IPS DF 4.7 (cell line): ENCODE measurements around the gene MBD5.
A peak's percentile ranks its signal among the peaks of the same experiment; 100 is the strongest.

Experiments used
- DNase-seq: peaks from one replicate; pipeline ENCODE4 v3.0.0-alpha.2; 2013; ENCODE audit warnings: low spot score; ENCODE audit errors: extremely low read depth

MBD5 gene

DNA sequence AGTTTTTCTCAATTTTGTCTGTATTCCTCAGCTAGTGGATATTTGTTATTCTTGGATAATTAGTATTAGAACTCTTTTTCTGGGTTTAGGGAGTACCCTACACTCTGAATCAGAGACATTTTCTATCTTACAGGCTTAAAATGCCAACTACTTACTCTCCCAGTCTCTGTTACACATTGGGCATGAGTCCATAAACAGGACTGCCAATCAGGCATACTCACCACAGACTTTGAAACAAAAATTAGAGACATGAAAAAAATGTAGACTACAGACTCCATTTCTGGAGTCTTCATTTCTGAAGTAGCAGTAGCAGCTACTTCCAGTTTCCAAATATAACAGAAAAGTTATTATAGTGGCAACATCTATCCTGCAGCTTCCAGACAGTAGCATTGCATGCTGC, 279.7 kb downstream of the MBD5 start:
- no peak for DNase-seq

DNA sequence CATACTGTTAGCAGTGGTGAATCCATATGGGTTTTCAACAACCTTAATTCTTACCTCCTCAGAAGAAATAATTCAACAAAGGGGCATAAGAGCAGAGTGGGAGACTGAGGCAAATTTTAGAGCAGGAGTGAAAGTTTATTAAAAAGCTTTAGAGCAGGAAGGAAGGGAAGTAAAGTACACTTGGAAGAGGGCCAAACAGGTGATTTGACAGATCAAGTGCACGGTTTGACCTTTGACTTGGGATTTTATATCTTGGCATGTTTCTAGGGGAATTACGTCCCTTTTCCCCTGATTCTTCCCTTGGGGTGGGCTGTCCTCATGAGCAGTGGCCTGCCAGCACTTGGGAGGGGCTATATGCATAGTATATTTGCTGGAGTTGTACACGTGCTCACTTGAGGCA, 280.5 kb downstream of the MBD5 start:
- no peak for DNase-seq

DNA sequence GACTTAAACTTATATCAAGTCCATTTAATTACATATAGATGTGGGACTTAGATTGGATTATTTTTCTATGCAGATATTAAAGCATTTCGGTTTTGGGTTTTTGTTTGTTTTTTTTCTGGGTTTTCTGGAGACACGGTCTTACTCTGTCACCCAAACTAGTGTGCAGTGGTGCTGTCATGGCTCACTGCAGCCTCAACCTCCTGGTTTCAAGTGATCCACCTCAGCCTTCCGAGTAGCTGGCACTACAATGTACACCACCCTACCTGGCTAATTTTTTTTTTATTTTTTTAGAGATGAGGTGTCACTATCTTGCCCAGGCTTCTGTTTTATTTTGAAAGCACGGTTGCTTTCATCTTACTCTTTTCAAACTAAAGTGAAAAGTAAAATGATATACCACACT, 281.6 kb downstream of the MBD5 start:
- DNase-seq = no peak

DNA sequence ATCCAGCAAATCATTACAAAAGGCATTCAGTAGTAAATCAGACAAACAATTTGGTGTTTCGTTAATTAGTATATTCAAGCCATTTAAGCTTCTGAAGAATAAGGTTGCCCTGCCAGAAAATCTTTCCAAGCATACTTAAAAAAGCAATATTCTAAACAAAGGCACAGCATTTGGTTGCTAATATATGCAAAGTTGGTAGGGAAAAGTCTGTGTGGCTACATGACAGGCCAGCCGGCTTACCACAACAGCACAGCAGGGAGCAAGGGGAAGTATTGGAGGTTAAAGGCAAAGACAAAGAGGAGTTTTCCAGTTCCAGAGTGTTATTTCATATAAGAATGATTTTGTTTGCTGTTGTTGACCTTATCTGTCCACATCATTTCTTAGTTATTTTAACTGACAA, 282.3 kb downstream of the MBD5 start:
- peak; percentile 25 for DNase-seq

DNA sequence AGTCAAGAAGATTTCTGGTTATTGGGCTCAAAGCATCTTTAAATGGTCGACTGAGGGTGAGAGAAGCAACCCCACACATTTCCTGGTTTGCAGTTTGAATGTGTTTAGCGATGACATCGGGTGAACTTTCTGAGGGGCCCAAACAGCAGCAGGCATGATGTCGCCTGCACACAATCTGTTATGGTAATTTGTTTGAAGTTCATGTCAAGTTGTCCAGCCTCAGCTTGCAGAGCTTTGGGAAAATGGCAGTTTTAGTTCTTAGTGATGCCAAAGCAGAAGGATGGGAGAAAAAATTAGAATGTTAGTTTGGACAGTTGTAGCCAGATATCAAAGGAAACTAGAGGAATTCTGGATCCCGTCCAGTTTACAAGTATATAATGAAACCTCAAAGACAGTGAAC, 284.6 kb downstream of the MBD5 start:
- DNase-seq = no peak

DNA sequence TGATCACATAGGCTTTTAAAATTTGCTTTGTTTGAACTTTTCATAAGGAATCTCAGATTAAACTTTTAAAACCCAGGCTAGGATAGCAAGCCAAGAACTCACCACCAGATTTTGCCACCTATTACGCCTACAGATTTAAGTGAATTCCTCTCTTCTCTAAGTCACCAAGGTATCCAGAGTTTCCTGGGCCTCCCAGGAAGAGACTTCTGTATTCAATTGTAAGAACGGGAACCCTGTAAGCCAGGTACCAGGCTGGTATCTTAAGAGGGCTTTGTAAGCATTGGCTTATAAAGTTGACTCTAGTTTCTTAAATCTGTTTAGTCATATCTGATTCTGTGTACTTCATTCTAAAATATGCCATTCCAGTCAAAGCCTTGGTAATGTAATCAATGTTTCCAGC, 285.1 kb downstream of the MBD5 start:
- peak; percentile 11 for DNase-seq

DNA sequence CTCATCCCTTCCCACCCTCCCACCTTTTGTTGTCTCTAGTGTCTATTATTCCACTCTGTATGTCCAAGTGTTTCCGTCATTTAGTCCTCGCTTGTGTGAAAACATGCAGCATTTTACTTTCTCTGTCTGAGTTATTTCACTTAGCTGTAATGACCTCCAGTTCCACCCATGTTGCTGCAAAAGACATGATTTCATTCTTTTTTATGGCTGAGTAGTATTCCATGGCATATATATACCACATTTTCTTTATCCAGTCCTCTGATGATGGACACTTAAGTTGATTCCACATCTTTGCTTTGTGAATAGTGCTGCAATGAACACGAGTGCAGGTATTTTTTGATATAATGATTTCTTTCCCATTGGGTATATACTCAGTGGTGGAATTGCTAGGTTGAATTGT, 296.7 kb downstream of the MBD5 start:
- no peak for DNase-seq

DNA sequence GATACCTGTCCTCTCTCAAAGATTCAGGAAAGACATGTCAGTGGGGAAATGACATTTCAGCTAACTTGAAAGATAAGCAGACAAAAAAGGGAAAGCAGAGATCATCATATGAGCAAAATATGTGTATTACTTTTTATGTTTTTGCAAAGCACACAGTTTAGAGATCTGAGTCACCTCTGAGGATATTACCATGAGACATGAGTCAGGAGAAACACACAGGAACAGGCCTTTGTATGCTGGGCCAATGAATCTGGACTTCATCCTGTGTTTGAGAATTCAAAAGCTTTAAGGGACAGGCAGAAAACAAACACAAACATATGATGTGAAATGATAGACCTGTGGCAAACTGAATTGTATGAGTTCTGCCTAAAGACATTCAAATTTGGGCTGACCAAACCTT, 317.6 kb downstream of the MBD5 start:
- DNase-seq = no peak

DNA sequence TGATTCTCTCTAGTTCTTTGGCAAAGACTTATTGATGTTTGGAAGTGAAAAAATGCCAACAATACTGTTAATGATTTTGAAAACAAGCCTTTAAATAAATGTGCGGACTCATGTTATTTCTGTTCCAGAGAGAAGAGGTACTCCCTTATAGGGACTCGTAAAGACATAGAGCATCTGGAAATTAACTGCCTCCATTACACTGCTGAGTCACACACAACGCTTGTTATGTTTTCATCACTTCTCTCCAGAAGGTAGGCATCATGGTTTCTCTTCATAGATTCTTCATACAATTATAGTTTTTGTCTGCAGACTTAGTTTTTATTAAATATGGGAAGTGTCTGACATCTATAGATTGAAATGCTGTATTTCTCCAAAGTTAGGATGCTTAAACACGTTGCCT, 321.2 kb downstream of the MBD5 start:
- no peak for DNase-seq

DNA sequence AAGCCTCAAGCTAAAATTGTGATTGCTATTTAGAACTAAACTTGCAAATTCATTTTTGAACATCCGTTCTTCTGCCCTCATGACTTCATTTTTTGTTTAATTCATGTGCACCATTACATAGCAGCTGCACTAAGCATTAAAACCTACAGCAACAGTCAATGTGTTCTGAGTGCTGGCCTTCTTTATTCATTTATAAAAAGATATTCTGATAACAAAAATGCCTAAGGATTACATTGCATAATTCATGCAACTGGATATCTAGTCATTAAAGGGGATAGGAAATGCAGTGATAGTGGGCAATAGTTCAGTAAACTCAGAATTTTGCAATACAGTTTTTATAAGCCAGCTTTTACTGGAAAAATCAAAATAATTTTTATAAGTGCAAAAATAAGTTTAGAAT, 329.3 kb downstream of the MBD5 start:
- no peak for DNase-seq

DNA sequence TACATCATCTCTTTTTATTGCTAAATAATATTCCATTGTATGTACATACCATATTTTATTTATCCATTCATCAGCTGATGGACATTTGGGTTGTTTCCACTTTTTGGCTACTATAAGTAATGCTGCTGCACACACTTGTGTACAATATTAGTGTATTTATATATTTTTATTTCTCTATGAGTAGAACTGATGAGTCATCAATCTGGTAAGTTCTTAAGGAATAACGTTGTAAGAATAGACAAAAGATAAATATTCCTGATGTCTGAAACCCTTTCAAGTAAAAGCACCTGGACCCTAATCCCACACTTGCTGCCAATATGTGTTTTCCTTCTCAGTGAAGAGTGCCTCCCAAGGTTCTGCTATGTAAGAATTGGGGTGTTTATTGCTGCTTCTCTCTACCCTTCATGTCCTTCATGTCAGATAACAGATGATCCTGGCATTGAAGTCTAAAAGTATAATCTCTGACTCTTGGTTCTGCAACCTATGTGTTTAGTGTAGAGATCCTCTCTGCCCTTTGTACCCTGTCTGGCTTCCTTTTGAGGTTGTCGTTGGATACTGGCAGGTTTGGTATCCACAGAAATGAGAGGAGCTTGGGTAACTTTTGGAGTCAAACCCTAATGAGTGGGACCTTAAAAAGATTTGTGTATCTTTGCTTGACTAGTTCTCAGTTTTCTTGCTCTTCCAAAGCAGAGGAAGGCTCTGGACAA, 330.7 kb downstream of the MBD5 start:
- no peak for DNase-seq

DNA sequence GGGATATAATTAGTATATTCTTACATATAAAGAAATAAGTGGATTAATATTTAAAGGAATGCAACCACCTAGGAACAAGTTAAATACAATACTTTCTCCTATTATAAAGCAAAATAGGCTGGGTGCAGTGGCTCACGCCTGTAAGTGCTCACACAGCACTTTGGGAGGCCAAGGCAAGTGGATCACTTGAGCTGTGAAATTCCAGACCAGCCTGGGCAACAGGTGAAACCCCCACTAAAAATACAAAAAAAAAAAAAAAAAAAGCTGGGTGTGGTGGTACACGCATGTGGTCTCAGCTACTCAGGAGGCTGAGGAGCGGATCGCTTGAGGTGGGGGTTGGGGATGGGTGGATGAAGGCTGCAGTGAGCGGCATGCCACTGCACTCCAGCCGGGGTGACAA, 337.5 kb downstream of the MBD5 start:
- no peak for DNase-seq

DNA sequence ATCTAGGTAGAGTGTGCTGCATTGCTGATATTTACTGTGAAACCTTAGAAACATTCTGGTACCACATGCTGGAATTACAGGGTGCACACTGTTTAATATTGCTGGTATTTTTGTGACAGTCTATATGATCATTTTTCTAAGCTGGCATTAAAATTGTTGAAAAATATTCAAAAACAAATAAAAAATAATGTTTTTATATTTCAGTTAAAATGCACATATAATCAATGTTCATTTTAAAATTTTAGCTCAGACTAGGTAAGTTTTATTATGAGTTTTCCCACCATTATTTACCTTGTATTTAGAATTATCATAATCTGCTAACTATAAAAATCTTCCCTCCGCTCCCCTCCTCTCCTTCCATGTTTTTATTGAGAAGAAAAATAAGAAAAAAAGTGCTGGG, 339.8 kb downstream of the MBD5 start:
- DNase-seq = no peak

DNA sequence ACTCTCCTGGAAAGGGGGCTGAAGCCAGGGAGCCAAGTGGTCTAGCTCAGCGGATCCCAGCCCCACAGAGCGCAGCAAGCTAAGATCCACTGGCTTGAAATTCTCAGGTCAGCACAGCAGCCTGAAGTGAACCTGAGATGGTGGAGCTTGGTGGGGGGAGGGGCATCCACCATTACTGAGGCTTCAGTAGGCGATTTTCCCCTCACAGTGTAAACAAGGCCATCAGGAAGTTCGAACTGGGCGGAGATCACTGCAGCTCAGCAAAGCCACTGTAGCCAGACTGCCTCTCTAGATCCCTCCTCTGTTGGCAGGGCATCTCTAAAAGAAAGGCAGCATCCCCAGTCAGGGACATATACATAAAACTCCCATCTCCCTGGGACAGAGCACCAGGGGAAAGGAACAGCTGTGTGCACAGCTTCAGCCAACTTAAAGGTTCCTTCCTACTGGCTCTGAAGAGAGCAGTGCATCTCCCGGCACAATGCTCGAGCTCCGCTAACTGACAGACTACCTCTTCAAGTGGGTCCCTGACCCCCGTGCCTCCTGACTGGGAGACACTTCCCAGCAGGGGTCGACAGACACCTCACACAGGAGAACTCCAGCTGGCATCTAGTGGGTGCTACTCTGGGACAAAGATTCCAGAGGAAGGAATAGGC, 341.4 kb downstream of the MBD5 start:
- DNase-seq = peak; percentile 7

DNA sequence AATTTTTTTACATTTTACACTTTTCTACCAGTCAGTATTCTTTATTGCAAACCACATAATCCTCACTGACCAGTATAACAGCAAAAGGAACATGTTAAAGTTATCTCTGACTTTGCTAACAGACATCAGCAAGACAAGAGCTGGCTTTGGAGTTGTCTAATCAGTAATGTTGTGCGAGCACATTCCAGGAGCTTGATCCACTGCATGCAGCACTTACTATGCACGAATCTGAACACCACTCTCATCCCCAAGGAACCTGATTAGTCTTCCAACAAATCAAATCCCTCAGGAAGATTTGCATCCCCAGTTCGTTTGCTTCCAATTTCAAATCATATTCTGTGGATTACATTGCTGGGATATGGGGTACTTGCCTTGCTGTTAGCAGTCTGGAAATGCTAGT, 354.3 kb downstream of the MBD5 start:
- DNase-seq = no peak

DNA sequence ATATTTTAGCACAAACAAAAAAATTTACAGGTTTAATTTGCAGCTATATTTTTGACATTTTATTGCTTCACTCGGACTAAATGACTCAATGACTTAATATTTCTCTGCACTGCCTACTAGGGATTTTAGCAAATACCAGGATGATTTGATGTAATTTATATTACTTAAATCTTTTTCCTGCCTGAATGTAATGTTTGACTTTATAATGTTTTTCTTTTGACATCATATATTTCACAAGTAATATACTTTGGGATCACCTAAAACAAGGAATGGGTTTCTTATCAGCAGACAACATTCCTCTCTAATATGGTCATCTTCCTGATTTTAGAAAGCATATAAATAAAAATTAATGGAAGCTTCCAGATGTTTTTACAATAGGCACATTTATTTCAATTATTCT, 370.4 kb downstream of the MBD5 start:
- DNase-seq = no peak

DNA sequence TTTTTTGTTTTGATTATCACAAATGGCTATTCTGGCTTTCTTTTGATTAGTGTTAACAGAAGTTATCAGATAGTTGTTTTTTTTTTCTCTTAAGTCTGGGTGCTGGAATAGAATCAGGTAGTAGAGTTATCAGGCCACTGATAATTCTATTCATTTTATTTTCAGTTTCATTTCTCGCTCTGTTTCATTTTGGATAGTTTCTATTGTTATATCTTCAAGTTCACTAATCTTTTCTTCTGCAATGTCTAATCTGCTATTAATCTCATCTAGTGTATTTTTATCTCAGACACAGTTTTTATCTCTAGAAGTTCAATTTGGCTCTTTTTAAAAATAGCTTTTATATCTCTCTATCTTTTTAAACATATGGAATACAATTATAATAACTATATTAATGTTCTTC, 381.9 kb downstream of the MBD5 start:
- DNase-seq = no peak

DNA sequence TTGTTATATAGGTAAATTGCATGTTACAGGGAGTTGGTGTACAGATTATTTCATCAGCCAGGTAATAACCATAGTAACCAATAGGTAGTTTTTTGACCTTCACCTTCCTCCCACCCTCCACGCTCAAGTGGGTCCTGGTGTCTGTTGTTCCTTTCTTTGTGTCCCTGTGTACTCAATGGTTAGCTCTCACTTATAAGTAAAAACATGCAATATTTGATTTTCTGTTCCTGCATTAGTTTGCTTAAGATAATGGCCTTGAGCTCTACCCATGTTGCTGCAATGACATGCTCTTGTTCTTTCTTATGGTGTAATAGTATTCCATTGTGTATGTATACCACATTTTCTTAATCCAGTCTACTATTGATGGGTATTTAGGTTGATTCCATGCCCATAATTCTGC, 390.0 kb downstream of the MBD5 start:
- DNase-seq = no peak

DNA sequence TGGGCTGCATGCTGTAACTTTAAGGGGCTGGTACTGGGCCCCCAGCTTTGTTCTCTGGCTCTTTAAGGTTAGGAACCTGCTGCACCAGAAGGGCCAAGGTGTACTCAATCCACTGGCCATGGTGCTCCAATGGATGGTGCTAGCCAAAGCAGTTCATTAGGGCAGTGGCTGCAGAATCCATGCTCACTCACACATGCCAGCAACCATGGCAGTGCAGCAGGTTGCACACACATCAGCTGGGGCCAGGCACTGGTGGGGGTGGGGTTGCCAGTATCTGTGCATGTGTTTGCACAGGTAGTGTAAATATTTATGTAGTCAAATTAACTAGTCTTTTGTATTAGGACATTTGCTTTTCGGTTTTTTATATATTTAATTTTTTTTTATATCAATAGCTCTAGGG, 395.4 kb downstream of the MBD5 start:
- no peak for DNase-seq

DNA sequence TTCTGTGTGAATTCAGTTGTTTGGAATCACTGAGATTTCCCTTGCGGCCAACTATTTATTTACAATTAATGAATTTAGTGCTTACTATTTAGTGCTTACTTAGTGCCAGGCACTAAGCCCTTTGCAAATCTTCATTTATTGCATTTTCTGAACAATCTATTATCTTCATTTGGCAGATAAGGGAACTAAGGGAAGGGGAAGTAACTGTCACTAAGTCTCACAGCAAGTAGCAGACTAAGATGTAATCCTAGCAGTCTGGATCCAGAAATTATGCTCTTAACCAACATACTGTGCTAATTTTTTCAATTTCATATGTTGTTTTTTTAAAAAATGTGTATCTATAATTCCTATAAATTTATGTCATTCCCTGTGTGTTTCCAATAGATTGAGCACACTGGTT, 409.2 kb downstream of the MBD5 start:
- DNase-seq = no peak

DNA sequence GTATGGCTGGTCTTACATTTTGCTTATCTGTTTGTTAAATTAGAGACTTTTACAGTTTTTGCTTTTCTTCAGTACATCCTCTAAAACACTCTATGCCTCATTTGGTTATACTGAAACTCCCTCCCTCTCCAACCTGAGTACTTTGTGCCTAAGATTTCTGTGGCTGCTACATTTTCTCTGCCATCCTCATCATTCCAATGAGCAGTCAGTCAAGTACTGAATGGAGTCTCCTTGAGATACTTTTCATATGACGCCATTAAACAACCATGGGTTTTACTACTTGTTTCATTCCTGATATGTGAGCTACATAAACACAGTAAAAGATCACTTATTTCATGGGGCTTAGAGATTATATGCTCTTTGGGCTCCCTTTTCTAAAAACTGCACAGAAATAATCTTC, 427.0 kb downstream of the MBD5 start:
- no peak for DNase-seq

DNA sequence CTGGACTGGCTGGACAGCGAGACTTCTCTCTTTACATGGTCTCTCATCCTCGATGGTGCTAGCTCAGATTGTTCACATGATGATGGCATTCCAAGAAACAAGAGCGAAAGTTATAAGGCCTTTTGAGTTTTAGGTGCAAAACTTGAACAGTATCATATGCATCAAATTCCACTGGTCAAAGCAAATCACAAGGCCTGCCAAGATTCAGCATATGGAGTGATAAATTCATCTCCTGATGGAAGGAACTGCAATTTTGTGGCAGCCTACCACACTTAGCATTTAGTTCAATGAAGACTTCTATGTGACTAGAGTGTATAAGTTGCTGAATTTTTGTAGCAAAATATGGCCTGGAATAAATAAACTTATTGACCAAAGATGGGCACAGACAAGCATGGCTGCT, 429.6 kb downstream of the MBD5 start:
- DNase-seq = no peak

DNA sequence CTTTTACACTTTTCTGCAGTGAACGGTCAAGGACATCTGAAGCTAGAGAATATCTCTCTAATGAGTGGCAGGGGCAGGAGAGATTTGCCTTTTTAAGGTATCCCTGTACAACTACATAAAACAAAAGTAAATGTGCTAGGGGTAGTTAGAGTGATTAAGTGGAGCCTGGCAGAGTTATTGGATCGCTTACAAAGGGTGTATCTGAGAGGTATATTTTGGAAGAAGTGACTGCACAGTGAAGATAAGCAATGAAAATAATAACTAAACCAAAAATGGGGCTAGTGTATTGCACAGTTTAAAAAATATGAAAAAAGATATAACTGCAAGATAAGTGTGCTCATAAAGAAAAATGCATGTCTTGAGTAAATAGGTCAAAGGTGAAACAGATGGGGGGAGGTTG, 430.2 kb downstream of the MBD5 start:
- DNase-seq = no peak

DNA sequence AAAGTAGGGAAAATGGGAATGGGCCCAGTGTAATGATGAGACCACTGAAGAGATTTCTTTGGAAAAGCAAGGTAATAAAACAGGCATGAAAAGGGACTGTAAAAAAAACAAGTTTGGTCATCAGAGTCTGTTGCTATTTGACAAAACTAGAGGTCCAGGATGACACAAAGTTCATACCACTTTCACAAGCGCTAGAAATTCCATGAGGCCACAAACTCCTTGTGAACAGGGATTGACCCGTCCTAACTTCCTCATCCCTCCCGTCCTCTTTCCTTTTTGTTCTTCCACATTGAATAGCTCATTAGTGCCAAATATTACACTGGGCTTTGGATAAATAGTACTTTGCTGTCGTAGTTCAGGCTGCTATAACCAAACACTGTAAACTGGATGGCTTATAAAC, 434.9 kb downstream of the MBD5 start:
- DNase-seq = no peak
